Sigmoid colon (tissue), 7 donors: ENCODE measurements around the gene LGR6. TPM values are rescaled to one million over a fixed set of nuclear protein-coding genes. Genes with fewer than 3 reads are reported as not detected.

ENCODE experiments used
- DNase-seq: peaks from one replicate; pipeline ENCODE4 v3.0.0-alpha.2; 2019
- H3K27ac ChIP-seq, 4 donors: fragments of 200-600 bp; sonication (generic); one replicate each; pipeline ENCODE4 v1.5.1; 2016 to 2019; ENCODE audit warnings: mild to moderate bottlenecking in 1 of 4
- H3K27me3 ChIP-seq, 3 donors: fragments of 200-600 bp; sonication (generic); one replicate each; pipeline ENCODE4 v1.5.1; 2019; ENCODE audit warnings: mild to moderate bottlenecking in 1 of 3
- H3K36me3 ChIP-seq, 4 donors: fragments of 200-600 bp; sonication (generic); one replicate each; pipeline ENCODE4 v1.5.1; 2016 to 2019
- H3K4me1 ChIP-seq, 4 donors: fragments of 200-600 bp; sonication (generic); one replicate each; pipeline ENCODE4 v1.5.1; 2017 to 2019
- H3K4me3 ChIP-seq, 4 donors: fragments of 200-600 bp; sonication (generic); one replicate each; pipeline ENCODE4 v1.5.1; 2017 to 2019; ENCODE audit warnings: mild to moderate bottlenecking in 2 of 4, moderate library complexity in 1 of 4
- H3K9me3 ChIP-seq, 4 donors: fragments of 200-600 bp in 3 of 4; sonication (generic) in 3 of 4; one replicate each; pipeline versions ENCODE4 v1.5.1 to v1.6.1; 2013 to 2019
- EP300 ChIP-seq, 4 donors: sonication (generic); formaldehyde crosslinking; IDR thresholded peaks; one replicate each; pipeline ENCODE4 v1.6.1; 2017; ENCODE audit warnings: antibody characterized with exemption in 4 of 4
- POLR2A ChIP-seq, 2 donors: fragments of 450-650 bp; IDR thresholded peaks; one replicate each; pipeline ENCODE4 v1.6.1; 2016; ENCODE audit warnings: antibody characterized with exemption in 2 of 2, mild to moderate bottlenecking in 2 of 2, moderate library complexity in 2 of 2
- POLR2AphosphoS5 ChIP-seq, 4 donors: sonication (generic); formaldehyde crosslinking; IDR thresholded peaks; one replicate each; pipeline ENCODE4 v1.6.1; 2017; ENCODE audit warnings: antibody characterized with exemption in 4 of 4
- WGBS, 2 donors: extraction: QIAGEN DNeasy Blood & Tissue Kit; methylation state at CpG; one replicate each; pipeline ENCODE4 v1.1.7; 2013; 5-methylcytosine and 5-hydroxymethylcytosine counted together
- intact Hi-C: fragments of 100-400 bp; cut with DNase I; formaldehyde crosslinking; loops from one replicate; pipeline ENCODE4 v1.15.1; 2023
- polyA plus RNA-seq, 3 donors: library from polyadenylated mRNA; stranded (reverse); fragments of 200-250 nt; gene quantifications; one replicate each; pipeline ENCODE4 v1.2.3, GENCODE V29; 2013
- total RNA-seq, 4 donors: library from RNA; depleted of rRNA; stranded (reverse); fragments of >200 nt; gene quantifications; one replicate each; pipeline ENCODE4 v1.1.0, GENCODE V29; 2016
- TF ChIP-seq, protein P1 (sequence below), 4 experiments: fragments of 450-650 bp in 3 of 4; fragments of 200-600 bp in 1 of 4; IDR thresholded peaks; one replicate each; pipeline ENCODE4 v1.5.1; 2016 to 2019; ENCODE audit warnings: antibody characterized with exemption in 4 of 4, mild to moderate bottlenecking in 3 of 4, moderate library complexity in 2 of 4
- donor health status: healthy with polysubstance abuse.
- donor health status: Bipolar disorder and iron deficiency.
- donor health status: healthy.

LGR6 gene
- total and polyA plus RNA-seq, 7 donors, result 0.14 to 1.0 (median 0.28) TPM; not detected in 4

DNA sequence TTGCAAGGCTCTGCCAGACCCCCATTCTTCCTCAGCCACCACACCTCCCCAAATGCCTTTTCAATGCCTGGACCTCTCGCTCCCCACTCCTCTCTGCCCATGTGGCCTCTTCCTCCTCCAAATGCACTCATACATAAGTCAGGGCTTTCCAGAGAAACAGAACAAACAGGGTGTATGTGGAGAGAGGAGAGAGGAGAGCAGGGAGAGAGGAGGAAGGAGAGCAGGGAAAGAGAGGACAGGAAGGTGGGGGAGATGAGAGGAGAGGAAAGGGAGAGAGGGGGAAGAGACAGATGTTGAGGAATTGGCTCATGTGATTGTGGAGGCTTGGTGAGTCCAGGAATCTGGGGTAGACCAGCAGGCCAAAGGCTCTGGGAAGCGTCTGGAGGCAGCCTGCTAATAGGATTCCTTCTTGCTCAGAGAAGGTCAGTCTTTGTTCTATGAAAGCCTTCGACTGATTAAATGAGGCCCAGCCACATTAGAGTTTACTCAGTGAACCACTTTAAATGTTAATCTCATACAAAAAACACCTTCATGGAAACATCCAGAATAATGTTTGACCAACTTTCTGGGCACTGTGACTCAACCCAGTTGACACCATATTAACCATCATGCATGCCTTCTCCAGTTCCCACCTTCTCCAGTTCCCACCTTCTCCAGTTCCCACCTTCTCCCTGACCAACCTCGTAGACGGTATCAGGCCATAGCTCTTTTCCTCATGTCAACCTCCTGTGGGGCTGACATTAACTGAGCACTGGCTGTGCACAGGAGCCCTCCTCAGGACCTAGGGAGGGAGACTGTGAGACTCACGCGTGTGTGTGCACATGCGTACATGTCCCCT is 11.3 kb upstream of the LGR6 start:
- whole genome bisulfite sequencing, 2 donors, result 87 to 95% methylated on average over 8 of the region's 8 CpGs
- peaks cover 0 to 22% (median 0%) of the 10 kb centered on the region in 3 donors for H3K27me3 ChIP-seq

GRCh38 chr1:202184750-202185460 is 8.7 kb upstream of the LGR6 start:
- Histone ChIP-seq H3K36me3 (no peaks in the 10 kb centered on the region), H3K4me1 (peaks cover 0 to 5% (median 0%) of the 10 kb centered on the region in 4 donors), H3K9me3 (no peaks in the 10 kb centered on the region), H3K27ac (no peak overlapping the region), H3K4me3 (no peak overlapping the region), H3K27me3 (peaks cover 0 to 22% (median 0%) of the 10 kb centered on the region in 3 donors)
- intact Hi-C loops, result no loop called here
- 16 to 23% methylated on average over 19 of the region's 19 CpGs for WGBS, 2 donors
- TF ChIP-seq, protein P1, sequence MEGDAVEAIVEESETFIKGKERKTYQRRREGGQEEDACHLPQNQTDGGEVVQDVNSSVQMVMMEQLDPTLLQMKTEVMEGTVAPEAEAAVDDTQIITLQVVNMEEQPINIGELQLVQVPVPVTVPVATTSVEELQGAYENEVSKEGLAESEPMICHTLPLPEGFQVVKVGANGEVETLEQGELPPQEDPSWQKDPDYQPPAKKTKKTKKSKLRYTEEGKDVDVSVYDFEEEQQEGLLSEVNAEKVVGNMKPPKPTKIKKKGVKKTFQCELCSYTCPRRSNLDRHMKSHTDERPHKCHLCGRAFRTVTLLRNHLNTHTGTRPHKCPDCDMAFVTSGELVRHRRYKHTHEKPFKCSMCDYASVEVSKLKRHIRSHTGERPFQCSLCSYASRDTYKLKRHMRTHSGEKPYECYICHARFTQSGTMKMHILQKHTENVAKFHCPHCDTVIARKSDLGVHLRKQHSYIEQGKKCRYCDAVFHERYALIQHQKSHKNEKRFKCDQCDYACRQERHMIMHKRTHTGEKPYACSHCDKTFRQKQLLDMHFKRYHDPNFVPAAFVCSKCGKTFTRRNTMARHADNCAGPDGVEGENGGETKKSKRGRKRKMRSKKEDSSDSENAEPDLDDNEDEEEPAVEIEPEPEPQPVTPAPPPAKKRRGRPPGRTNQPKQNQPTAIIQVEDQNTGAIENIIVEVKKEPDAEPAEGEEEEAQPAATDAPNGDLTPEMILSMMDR (IDR thresholded peaks at IDR 0.05), result peak in 3 of 4 experiments; percentile 35 to 73 (median 42)
- TF ChIP-seq EP300 (IDR thresholded peaks at IDR 0.05) (no peak), POLR2AphosphoS5 (IDR thresholded peaks at IDR 0.05) (no peak), POLR2A (IDR thresholded peaks at IDR 0.05) (no peak)
- DNase-seq, result peak; percentile 83

More for the DNA sequence above, 11.3 kb upstream of the LGR6 start:
- no peak for DNase-seq
- Histone ChIP-seq H3K4me3 (no peak overlapping the region), H3K27ac (no peak overlapping the region), H3K36me3 (no peaks in the 10 kb centered on the region), H3K4me1 (peaks cover 0 to 5% (median 0%) of the 10 kb centered on the region in 4 donors), H3K9me3 (no peaks in the 10 kb centered on the region)
- no peak for TF ChIP-seq POLR2A (IDR thresholded peaks at IDR 0.05)
- no peak for TF ChIP-seq POLR2AphosphoS5 (IDR thresholded peaks at IDR 0.05)
- intact Hi-C loops, result no loop called here

DNA sequence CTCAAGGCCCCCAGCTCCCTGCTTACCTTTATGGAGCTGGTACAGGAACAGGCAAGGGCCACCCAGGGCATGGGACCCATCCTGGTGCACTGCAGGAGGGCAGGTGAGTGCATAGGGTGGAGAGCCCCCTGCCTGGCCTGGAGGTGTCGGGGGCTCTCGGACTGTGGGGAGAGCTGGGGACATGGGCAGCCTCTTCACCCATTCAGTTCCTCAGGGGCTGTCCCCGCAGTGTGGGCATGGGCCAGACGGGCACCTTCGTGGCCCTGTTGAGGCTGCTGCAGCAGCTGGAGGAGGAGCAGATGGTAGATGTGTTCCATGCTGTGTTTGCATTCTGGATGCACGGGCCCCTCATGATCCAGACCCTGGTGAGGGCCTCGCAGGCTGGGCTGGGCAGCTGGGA is 7.3 kb upstream of the LGR6 start:
- no peaks in the 10 kb centered on the region for H3K9me3 ChIP-seq
- no peak overlapping the region for H3K27ac ChIP-seq
- 83 to 88% methylated on average over 7 of the region's 7 CpGs for WGBS, 2 donors
- H3K4me1 ChIP-seq, result peaks cover 0 to 5% (median 0%) of the 10 kb centered on the region in 4 donors
- TF ChIP-seq POLR2AphosphoS5 (IDR thresholded peaks at IDR 0.05) (no peak), EP300 (IDR thresholded peaks at IDR 0.05) (no peak), POLR2A (IDR thresholded peaks at IDR 0.05) (no peak)
- TF ChIP-seq, protein P1 (IDR thresholded peaks at IDR 0.05), result no peak
- DNase-seq, result no peak
- H3K4me3 ChIP-seq, result no peak overlapping the region
- peaks cover 0 to 22% (median 0%) of the 10 kb centered on the region in 3 donors for H3K27me3 ChIP-seq
- H3K36me3 ChIP-seq, result no peaks in the 10 kb centered on the region
- intact Hi-C loops, result no loop called here

DNA sequence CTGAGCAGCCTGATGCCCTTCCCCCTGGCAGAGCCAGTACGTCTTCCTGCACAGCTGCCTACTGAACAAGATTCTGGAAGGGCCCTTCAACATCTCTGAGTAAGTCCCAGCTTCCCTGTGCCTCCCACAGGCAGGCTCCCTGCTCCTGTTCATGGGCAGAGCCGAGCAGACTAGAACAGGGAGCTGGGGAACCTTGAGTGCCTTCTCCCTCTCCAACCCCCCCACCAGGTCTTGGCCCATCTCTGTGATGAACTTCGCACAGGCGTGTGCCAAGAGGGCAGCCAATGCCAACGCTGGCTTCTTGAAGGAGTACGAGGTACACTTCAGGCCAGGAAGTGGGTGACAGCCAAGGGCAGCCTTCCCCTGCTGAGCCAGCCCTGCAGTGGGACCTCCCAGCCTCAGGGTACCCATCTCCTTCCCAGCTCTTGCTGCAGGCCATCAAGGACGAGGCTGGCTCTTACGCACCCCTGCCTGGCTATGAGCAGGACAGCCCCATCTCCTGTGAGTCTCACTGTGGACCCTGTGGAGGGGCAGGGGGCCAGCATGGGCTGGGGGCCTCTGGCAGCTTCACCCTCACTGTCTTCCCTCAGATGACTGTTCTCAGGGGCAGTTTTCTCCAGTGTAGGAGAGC is 6.4 kb upstream of the LGR6 start:
- intact Hi-C loops, result no loop called here
- WGBS, 2 donors, result 24 to 67% methylated on average over 8 of the region's 8 CpGs
- H3K9me3 ChIP-seq, result no peaks in the 10 kb centered on the region
- DNase-seq, result no peak
- peaks cover 0 to 5% (median 0%) of the 10 kb centered on the region in 4 donors for H3K4me1 ChIP-seq
- H3K36me3 ChIP-seq, result no peaks in the 10 kb centered on the region
- no peak overlapping the region for H3K27ac ChIP-seq
- H3K4me3 ChIP-seq, result no peak overlapping the region
- TF ChIP-seq, protein P1 (IDR thresholded peaks at IDR 0.05), result no peak
- TF ChIP-seq POLR2AphosphoS5 (IDR thresholded peaks at IDR 0.05), result no peak
- no peak for TF ChIP-seq EP300 (IDR thresholded peaks at IDR 0.05)
- TF ChIP-seq POLR2A (IDR thresholded peaks at IDR 0.05), result no peak
- H3K27me3 ChIP-seq, result peaks cover 0 to 22% (median 0%) of the 10 kb centered on the region in 3 donors
